ENCODE measurements around the gene PPP1R12C.

The PPP1R12C gene

DNA sequence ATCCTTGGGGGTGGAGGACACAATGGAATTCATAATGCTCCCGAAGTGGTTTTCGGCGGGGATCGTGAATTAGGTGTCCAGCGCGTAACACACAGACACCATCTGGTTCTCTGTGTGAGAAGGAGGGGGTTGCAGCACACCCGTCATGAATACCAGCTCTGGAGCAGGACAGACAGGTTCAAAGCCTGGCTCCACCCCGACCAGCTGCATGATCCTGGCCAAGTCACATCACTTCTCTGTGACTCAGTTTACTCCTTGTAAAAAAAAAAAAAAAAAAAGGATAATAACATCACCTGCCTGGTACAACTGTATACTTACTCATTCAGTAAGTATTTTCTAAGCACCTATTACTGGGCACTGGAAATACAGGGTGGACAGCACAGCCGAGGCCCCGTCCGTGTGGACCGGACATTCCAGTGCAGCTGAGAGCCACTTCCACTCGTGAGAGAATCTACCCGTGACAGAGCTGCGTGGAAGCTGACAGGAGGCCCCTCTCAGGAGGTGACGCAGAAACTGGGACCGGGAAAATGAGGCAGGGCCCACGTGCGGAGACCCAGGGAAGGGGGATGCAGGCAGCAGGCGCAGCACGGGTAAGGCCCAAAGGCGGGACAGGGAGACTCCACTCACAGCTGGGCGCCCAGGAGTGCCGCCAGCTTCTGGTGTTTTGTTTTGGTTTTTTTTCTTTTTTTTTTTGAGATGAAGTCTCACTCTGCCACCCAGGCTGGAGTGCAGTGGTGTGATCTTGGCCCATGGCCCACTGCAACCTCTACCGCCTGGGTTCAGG, 66.5 kb downstream of the PPP1R12C start:
- no peak for TF ChIP-seq POLR2A (IDR thresholded peaks at IDR 0.05; ENCODE audit: low read depth, low read length)
- DNase-seq (ENCODE audit: insufficient read length, low spot score) = no peak
- FAIRE-seq = no peak

GRCh38 chr19:55048446-55048845, 69.0 kb downstream of the PPP1R12C start:
- no peak for FAIRE-seq
- no peak for DNase-seq (ENCODE audit: insufficient read length, low spot score)
- no peak for TF ChIP-seq POLR2A (IDR thresholded peaks at IDR 0.05; ENCODE audit: low read depth, low read length)

GRCh38 chr19:55047951-55048350, 69.5 kb downstream of the PPP1R12C start:
- DNase-seq (ENCODE audit: insufficient read length, low spot score) (no peak), FAIRE-seq (no peak)
- no peak for TF ChIP-seq POLR2A (IDR thresholded peaks at IDR 0.05; ENCODE audit: low read depth, low read length)

- DNase-seq (ENCODE audit: insufficient read length, low spot score) = no peak
- no peak for TF ChIP-seq POLR2A (IDR thresholded peaks at IDR 0.05; ENCODE audit: low read depth, low read length)
- FAIRE-seq = no peak
Observed at GRCh38 chr19:55046975-55047622, 70.3 kb downstream of the PPP1R12C start.

DNA sequence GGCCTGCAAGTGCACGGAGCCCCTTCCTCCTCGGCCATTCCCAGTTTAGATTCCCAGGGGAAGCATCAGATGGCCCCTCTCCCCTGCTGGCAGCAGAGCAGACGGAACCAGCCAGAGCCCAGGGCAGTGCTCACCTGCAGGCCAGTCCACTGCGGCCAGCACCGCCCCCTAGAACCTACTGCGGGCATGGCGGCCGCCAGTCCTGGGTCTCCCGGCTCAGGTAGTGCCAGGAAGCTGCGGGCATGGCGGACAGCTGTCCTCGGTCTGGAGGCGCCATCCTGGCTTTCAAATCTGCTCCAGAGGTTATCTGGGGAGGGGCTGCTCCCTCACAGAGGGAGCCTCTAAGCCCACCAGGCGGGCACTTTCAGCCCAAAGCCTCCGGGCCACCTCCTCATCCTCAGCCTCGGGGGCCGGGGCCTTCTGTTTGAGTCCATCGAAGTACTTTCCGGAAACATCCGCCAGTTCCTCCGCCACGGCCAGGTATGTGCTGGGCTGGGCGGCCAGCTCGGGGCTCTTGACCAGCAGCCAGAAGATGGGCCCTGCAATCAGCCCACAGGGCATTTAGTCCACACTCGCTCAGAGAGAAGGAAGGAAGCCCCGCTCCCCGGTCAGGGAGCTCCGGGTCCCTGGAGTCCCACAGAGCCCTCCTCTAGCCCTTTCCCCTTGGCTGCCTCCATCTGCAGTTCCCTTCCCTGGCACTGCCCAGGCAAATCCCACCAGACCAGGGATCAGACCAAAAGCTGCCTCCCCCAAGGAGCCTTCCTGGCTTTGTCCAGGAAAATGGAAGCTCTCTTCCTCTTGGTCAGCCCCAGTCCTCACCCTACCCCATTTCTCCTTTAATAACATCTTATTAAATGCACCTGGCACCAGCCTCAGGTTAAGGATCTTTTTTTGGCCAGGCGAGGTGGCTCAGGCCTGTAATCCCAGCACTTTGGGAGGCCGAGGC, 72.4 kb downstream of the PPP1R12C start:
- TF ChIP-seq POLR2A (IDR thresholded peaks at IDR 0.05; ENCODE audit: low read depth, low read length) = no peak
- DNase-seq (ENCODE audit: insufficient read length, low spot score) (no peak), FAIRE-seq (no peak)

DNA sequence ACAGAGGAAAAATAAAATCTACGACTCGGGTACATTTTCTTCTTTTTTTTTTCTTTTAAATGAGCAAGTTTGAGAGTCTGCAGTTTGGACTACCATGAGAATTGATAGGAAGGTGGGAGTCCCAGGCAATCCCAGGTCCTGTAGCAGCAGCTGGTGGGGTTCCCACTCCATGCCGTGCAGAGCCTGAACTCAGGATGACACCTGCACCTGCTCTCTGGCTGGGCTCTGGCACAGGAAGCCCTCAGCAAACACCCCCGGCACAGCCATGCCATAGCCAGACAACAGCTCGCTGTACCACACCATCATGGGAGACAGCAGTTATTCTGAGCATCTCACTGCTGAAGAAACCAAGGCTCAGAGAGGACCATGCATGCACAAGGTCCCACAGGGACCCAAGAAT, 73.2 kb downstream of the PPP1R12C start:
- DNase-seq (ENCODE audit: insufficient read length, low spot score) = no peak
- no peak for TF ChIP-seq POLR2A (IDR thresholded peaks at IDR 0.05; ENCODE audit: low read depth, low read length)
- no peak for FAIRE-seq

GRCh38 chr19:55042688-55043087, 74.7 kb downstream of the PPP1R12C start:
- DNase-seq (ENCODE audit: insufficient read length, low spot score) (no peak), FAIRE-seq (no peak)
- no peak for TF ChIP-seq POLR2A (IDR thresholded peaks at IDR 0.05; ENCODE audit: low read depth, low read length)

- no peak for TF ChIP-seq POLR2A (IDR thresholded peaks at IDR 0.05; ENCODE audit: low read depth, low read length)
- DNase-seq (ENCODE audit: insufficient read length, low spot score) (no peak), FAIRE-seq (no peak)
Observed at GRCh38 chr19:55042344-55042678, 75.1 kb downstream of the PPP1R12C start.

DNA sequence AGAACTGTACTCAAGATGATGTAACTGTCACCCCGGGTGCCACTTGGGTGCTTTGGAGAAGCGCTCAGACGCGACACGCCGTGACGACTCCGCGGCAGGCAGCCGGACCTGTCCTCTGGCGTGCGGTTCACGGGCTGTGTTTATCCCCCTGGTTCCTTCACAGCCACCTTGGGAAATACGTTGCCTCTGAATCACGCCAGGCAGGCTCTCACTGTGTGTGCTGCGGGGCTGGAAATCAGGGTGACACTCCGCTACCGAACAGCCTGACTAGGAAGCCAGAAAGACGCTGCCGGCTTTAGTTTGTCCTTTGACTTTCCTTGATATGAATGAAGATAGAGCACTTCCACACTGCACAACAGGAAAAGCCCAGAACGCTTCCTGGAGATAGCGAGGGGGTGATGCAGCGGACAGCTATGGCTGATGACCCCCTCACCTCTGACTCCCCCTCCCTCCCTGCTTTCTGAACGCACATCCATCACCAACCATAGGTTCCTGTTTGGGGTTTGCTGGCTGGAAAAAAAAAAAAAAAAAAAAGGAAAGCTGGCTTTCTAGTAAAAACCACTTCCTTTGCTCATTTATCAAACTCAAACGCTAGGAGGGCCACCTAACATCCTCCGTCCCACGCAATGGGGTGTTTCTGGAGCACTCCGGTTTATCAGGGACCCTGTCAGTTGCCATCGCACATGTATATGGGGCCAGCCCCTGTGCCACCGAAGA, 75.7 kb downstream of the PPP1R12C start:
- FAIRE-seq (no peak), DNase-seq (ENCODE audit: insufficient read length, low spot score) (no peak)
- no peak for TF ChIP-seq POLR2A (IDR thresholded peaks at IDR 0.05; ENCODE audit: low read depth, low read length)

DNA sequence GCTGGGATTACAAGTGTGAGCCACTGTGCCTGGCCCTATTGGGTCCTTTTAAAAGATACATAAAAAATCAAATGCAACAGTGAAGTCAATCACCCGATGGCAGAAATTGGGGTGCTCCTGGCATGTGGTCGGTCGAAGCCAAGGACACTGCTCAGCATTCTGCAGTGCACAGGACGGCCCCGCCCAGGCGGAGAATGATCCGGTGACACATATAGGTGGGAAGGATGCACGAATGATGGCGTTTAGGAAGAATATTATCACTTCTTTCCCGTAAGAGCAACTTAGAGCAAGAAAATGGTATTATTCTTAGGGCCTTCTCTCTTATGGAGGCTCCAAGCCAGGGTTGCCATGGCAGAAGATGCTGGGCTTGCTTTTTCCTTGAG, 76.2 kb downstream of the PPP1R12C start:
- no peak for DNase-seq (ENCODE audit: insufficient read length, low spot score)
- no peak for FAIRE-seq
- TF ChIP-seq POLR2A (IDR thresholded peaks at IDR 0.05; ENCODE audit: low read depth, low read length) = no peak

All from H54 (cell line).